HG02759 (cell line): ENCODE measurements around the gene EVA1A.

Experiments used
- ATAC-seq: cut with Tn5 transposase; IDR thresholded peaks from one replicate; pipeline ENCODE4 v1.9.1; 2021; ENCODE audit warnings: mild to moderate bottlenecking, moderate library complexity; ENCODE audit not compliant: unreplicated experiment

Gene EVA1A

DNA sequence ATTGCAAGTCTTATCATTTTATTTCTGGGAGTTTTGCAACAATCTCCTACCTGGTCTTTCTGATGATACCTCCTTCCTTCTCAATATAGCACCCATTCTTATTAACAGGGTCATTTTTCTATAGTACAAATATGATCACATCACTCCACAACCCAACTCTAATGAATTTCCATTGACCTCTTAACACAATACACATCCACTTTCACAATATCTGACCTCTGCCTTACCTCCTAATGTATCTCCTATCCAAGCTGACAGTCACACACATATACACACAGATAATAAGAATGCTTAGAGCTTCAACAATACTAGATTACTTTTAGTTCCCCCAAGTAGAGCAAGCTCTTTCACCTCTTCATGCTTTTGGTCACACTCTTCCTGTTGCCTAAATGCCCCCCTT, 40.9 kb downstream of the EVA1A start:
- no peak for ATAC-seq

DNA sequence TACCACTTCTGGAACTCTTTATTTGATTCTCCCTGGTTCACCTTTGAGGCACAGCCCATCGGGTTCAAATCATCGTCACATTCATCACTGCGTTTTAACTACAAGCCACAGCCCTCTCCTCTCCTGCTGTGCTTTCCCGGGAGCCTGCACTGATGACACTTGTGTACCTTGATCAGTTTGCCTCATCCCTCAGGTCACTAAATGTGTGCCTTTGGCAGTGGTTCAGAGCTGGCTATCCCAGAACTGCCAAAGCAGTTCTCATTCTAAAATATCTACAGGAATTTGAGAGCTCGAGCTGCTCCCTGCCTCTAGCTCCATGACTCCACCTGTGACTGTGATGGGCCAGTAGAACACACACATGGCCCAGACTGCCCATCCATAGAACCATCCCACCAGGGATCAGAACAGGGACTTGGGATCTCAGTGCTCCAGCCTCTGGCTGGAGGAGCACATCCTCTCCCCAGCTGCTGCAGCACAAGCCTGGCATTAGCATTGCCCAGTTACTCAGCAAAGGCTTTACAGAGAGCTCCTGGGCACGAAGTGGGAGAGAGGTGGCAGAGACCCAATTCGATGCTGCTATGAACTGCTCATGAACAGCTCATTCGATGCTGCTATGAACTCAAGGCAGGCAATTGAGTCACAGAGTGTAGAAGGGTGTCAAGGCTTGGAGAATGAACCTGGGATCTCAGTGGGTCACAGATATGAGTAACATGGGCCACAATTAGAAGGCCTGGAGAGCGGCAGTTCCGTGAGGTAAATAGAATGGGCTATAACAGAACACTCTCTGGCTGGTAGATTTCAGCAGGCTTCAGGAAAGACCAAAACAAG, 41.9 kb downstream of the EVA1A start:
- no peak for ATAC-seq

DNA sequence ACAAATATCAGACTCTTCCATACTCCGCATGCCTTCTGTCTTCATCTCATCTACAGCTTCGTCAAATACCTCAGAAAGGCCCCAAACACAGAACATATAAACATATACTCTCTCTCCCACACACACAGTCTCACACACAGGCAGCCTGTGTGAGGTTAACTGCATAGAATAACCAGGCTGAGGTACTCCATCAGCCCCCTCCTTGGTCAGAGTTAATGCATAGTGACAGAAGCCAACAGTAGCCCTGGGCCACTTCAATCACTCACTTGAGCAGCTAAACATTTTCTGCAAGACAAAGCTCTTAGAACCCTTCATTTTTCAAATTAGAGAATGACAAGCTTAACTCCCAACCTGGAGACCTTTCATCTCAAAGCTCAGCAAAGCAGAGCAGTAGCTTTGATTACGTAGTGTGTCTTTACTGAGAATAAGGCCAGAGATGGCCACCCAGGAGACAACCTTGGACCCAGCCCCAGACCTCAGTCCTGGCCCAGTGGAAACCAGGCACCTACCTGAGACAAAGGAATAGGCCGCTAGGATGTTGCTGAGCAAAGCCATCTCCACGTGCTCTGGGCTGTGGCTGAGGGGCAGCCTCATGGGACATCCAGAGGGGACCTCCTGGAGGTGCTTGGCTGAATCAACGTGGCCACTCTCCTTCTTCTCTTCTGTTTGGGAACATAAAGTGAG, 43.0 kb downstream of the EVA1A start:
- ATAC-seq = no peak

DNA sequence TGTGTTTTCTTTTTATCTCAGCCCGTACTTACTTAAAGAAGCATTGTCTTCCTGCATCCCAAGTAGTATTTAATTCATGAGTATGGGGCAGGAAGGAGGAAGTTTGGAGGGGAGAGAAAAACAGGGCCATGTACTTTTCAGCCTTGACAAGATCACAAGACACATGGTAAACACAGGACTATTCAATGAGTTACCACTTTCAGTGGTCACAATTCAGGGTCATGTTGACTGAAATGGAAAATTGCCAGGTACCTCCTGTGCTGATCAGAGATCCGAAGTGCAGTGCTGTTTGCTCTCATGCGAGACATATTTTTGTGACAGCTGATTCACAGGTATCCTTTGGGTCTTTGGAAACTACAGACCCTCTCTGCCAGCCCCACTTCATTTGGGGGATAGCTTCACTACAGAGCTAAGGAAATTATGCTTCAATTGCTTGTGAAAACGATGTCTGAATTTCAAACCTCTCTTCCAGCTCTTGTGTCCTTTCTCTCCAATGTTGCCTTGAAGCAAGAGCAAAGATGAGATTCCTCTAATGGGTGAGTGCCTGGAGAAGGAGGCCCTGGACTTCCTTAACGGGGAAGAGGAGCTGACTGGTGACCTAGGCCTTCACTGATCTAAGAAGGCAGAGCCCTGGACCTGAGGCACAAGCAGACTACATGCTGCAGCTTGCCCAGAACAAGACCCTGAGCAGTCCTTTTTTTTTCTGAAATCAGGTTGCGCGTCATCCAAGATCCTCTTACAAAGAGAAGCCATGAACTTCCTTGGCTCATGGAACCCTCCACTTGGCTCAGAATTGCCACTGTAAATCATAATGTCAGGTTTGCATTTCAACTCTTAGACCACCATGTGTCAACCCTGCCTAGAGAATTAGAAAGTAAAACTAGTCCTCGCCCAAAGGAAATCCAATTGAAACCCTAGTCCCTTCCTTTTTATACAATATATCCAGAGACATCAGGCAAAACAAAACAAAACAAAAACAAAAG, 44.1 kb downstream of the EVA1A start:
- no peak for ATAC-seq

DNA sequence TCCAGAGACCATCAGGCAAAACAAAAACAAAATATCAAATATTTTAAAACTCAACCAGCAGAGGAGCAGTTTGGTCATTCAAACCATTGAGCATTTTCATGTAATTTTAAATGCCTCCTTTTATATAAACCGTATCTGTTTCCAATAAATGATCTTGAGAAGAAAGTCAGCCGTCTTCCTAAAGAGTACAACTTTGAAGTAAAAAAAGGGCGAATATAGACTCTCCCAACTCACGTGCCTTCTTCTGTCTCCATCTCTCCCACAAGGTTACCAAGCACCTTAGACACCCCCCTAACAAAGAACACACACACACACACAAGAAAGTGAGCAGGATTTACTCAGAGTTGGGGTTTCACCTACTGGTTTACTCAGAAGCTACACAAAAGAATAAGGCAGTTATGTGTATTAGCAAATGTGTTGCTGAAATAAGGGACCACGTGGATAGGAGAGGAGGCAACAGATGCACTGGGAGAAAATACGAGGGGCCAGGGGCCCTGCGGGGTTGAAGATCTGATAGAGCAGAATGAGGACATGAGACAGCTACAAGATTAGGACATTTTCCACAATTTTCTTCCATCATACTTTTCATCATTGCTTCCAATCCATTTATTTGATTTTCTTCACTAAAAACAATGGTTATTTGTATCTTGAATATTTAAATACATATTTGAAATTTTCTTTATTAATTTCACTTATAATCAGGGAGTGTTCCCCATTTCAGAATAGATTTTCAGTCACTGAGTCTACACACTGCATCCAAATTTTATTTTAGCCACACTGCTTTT, 45.0 kb downstream of the EVA1A start:
- ATAC-seq = no peak

DNA sequence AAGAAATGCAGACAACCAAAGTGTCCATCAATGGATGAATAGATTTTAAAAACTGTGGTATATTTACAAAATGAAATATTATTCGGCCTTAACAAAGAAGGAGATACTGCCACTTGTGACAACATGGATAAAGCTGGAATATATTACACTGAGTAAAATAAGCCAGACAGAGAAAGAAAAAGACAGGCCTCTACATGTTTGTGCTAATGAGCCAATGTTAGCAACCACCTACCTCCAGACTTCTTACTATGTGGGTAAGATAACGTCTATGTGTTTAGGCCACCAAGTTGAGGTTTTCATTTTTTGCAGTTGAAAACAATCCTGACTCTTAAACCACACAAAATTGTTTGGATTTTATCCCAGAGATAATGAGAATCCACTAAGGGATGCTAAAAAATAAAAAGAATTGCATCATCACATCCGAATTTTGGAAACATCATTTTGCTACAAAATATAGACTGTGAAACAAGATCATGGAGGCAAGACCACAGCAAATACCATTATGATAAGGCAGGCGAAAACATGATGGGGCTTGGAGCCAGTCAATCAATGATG, 47.0 kb downstream of the EVA1A start:
- ATAC-seq = no peak

DNA sequence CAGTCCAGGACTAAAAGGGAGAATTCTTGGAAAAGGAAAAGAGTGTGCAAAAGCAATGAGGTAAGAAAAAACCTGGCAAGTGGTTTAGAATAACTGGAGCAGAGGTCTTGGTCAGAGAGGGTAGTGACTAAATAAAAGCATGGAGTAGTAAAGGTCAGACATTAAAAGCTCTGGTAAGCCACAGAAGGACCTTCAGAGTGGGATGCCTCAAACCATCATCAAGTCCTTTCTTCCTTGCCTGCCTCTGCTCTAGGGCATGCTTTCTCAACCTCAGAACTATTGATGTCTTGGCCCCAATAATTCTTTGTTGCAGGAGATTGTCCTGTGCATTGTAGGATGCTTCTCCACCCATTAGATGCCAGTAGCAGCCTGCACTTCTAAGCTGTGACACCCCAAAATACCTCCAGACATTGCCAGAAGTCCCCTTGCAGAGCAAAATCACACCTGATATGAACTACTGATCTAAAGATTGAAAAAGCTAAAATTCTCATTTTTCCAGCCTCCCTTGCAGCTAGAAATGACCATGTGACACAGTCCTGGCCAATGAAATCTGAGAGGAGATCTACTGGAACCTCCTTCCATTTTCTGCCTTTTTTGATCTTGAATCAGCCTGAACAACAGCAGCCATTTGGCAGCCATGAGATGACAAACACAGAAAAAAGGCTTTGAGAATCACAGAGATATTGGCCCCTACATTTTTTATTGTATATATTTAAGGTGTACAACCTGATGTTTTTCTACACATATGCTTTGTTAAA, 48.1 kb downstream of the EVA1A start:
- ATAC-seq = no peak

DNA sequence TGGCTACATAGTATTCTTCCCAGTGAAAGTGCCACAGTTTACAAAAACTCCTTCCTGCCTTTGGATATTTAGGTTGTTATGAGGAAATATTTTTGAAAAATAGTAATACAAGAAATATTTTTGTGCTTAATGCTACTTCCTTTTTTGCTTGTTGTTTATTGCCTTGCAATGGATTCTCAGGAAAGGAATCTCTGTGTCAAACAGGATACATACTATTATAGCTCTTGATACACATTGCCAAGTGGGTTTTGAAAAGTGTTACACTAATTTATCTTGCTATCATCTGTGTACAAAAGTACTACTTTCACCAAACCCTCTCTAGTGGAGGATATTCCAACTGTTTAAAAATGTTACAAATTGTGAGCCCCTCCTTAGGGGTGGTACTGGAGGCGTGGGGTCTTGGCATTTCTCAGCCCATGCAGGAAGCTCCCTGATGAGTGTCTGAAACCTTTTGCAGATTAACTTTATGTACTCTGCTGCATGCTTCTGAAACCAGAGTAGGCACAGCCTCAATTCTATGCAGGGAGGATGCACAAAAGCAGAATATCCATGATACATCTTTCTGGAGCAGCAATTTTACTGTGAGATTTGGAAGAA, 54.5 kb downstream of the EVA1A start:
- ATAC-seq = no peak

DNA sequence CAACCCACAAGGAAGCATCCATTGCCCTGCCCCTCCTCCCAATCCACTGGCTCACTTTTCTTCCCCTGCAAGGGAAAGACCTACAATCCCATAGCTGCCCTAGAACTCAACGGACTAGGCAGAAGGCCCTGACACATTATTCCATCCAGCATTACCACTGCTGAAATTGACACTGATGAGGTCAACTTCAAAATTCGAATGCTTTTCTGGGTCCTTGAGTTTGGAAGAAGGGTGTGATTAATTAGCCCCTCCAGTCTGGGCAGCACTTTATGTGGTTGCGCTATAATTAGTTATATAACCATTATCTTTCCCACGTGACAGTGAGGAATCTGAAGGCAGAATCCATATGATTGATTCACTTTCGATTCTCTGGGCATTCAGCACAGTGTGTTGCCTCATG, 55.7 kb downstream of the EVA1A start:
- ATAC-seq = no peak

DNA sequence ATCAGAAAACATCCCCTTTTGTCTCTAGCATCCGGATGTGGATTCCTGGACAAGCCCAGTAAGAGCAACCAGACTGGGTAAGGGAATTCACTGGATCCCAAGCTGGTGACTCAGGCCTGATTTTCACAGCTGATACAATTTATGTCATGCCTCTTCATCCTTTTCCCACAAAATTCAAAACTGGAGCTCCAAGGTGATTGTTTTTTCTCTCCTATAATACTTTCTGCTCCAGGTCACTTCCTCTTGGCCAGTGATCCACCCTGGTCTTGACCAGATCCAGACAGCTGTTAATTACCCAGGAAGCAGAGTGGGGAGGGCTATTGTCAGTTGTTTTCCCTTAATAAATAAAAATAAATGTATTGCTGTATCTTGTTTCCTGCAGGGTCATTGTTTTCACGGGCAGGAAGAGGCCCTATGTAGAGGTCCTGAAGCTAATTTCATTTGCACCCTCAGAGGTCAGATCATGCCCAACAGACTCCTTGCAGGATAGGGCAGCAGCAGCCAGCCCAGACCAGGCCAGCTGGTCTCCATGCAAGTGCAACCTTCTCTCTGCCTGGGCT, 57.6 kb downstream of the EVA1A start:
- ATAC-seq = no peak

DNA sequence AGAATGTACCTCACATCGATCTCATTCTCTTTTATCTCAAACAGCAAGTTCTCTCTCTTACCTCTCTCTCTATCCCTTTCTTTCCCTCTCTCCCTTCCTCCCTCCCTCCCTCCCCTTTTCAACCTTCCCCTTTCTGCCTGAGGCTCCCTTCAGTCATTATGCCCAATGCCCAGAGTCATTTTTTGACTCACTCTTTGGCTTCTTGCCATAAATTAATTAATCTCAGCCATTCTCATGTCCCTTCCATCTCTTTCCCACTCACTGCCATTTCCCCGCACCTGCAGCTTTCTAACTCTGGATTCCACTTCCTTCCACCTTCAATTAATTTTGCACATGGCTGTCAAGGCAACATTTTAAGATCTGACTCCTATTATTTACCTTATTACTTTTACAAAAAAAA, 60.1 kb downstream of the EVA1A start:
- no peak for ATAC-seq

DNA sequence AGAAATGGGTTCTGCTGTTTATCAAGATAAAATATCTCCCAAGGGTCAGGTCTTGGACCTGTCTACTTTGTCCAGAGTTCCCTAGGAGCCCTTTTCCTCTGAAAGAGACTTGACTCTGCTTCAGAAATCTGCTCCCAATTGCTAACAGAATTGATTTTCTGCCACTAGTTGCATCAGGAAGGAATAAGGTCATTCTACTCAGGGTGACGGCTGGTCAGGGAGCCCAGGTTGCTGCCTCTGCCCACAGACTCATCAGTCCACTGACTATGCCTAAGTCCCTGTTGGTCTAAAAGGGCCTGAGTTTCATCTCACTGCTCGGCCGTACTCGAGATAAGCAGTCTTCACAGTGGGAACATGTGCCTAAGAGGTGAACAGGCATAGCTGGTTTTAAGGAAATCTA, 61.2 kb downstream of the EVA1A start:
- no peak for ATAC-seq

DNA sequence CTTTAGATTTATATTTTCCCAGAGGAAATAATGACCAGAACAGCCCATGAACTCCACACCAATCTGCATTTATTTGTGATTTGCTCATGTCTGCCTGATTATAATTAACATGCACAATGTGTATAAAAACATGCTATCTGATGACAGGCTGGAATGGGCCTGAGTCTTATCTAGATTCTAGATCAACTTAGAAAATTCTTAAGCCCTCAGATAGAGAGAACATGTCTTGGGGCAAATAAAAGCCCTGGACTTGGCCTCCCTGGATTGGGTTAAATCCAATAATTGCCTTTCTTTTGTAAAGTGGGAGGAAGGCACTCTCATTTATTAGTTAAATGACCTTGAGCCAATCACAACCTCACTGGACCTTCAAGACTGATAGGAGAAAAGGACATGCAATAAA, 61.8 kb downstream of the EVA1A start:
- no peak for ATAC-seq

DNA sequence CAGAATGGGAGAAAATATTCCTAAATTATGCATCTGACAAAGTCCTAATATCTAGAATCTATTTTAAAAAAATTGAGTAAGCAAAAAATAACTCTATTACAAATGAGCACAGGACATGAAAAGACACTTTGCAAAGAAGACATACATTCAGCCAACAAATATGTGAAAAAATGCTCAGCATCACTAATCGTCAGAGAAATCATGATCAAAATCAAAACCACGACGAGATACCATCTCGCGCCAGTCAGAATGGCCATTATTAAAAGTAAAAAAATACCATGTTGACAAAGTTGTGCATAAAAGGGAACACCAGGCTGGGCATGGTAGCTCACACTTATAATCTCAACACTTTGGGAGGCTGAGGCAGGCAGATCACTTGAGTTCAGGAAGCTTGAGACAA, 63.5 kb downstream of the EVA1A start:
- ATAC-seq = no peak

DNA sequence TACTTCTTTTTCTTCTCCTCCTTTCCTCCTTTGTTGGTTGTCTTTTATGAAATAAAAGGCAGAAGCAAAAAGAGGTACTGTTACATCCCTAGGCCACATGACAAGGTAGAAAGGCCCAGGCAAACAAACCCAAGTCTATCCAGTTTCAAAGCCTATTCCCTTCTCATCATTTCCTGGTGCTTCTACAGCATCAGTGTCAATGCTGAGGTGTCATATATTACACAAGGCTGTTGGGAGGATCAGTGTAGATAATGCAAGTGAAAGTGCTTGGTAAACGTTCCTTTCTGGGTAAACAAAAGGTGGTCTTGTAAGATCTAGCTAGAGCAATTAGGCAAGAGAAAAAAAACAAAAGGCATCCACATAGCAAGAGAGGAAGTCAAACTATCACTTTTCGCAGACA, 64.9 kb downstream of the EVA1A start:
- ATAC-seq = no peak

DNA sequence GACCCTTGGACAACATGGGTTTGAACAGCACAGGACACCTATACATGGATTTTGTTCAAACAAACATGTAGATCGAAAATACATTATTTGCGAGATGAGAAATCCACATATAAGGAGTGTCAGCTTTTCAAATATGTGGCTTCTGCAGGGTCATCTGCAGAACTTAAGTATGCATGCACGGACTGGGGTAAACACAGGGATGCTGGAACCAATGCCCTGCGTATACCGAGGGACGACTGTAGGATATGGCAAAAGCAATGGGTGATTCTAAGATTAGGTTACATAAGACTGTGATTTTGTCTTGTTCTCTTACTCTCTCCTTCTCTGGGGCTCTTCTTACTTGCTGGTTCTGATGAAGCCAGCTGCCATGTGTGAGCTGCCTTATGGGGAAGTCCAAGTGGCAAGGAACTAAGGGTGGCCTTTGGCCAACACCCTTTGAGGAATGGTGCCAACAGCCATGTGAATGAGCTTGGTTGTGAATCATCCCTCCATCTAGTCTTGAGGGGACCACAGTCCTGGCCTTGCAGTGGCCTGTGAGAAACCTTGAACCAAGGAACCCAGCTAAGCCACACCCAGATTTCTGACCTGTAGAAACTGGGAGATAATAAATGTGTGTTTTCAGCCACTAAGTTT, 66.5 kb downstream of the EVA1A start:
- ATAC-seq = no peak

DNA sequence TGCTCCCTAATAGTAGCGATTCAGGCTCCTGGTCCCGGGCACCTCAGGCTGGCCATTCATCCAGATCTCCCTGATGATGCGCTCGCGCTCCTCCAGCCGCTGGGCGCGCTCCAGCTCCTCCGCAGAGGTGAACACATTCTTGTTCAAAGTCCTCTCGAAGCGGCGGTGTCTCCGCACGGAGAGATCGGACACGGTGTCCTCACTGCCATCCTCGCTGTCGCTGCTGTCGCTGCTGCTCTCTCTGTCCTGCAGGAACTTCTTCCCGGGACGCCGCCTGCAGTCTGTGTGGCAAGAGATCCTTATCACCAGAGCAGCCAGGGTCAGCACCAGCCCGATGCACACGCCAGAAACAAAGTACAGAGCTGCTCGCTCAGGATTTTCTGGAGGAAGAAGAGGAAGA, 67.5 kb downstream of the EVA1A start:
- ATAC-seq = no peak

DNA sequence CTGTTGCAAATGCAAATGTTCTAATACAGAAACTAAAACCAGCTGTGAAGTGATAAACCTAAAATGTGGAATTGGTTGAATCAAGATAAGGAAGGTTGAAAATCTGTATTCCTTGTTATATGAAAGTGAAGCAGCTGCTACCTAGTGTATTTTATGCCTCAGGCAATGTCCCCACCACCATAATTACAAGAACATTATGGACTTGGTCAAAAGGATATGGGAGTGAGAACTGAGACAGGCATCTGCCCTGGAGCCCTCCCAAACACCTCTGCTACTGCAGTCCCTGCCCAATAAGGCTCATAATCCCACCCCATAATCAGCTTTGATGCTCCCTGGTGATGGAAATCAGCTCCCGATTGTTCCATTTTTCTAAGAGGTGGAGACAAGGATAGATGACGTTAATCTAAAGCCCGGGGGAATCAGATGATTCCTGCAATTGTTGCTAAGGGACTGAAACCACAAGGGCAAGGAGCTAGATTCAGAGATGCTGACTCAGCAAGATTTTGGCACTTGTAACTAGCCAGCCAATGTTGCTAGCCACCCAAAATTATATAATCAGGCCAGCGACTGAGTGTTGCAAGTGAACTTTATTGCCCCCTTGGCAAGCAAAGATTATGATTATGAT, 69.5 kb downstream of the EVA1A start:
- no peak for ATAC-seq
